Uterus (tissue), 4 donors: ENCODE results near the gene KCNMB1. TPM values are rescaled to one million over a fixed set of nuclear protein-coding genes. Genes with fewer than 3 reads are reported as not detected.

ENCODE experiments used
- DNase-seq, 2 donors: peaks; one replicate each; pipeline ENCODE4 v3.0.0-alpha.2; 2019 to 2020
- H3K27ac ChIP-seq, 2 donors: fragments of 200-600 bp; sonication (generic); 1 replicate in 1 of 2; 2 replicates in 1 of 2; pipeline ENCODE4 v1.5.1; 2016 to 2018
- H3K27me3 ChIP-seq, 2 donors: fragments of 200-600 bp; sonication (generic); one replicate each; pipeline ENCODE4 v1.5.1; 2018 to 2019; ENCODE audit warnings: control low read depth in 1 of 2
- H3K36me3 ChIP-seq, 2 donors: fragments of 200-600 bp; sonication (generic); one replicate each; pipeline ENCODE4 v1.5.1; 2019; ENCODE audit warnings: control low read depth in 1 of 2
- H3K4me1 ChIP-seq, 2 donors: fragments of 200-600 bp; sonication (generic); one replicate each; pipeline ENCODE4 v1.5.1; 2018 to 2019; ENCODE audit warnings: control low read depth in 1 of 2
- H3K4me3 ChIP-seq, 2 donors: fragments of 200-600 bp; sonication (generic); 1 replicate in 1 of 2; 2 replicates in 1 of 2; pipeline ENCODE4 v1.5.1; 2018 to 2019; ENCODE audit warnings: mild to moderate bottlenecking in 1 of 2
- H3K9me3 ChIP-seq, 2 donors: fragments of 200-600 bp; sonication (generic); one replicate each; pipeline ENCODE4 v1.5.1; 2019; ENCODE audit warnings: control low read depth in 1 of 2
- CTCF ChIP-seq, 4 experiments: fragments of 200-600 bp in 2 of 4; fragments of 450-650 bp in 2 of 4; sonication (generic) in 2 of 4; IDR thresholded peaks; one replicate each; pipeline ENCODE4 v1.5.1; 2016 to 2019; ENCODE audit warnings: antibody characterized with exemption in 4 of 4, mild to moderate bottlenecking in 2 of 4, moderate library complexity in 1 of 4
- POLR2A ChIP-seq, 2 donors: fragments of 450-650 bp; IDR thresholded peaks; one replicate each; pipeline ENCODE4 v1.6.1; 2016; ENCODE audit warnings: antibody characterized with exemption in 2 of 2, mild to moderate bottlenecking in 1 of 2, moderate library complexity in 1 of 2
- intact Hi-C: fragments of 100-400 bp; cut with DNase I; formaldehyde crosslinking; loops from one replicate; pipeline ENCODE4 v1.15.1; 2023; ENCODE audit warnings: low total_unique reads
- total RNA-seq, 4 donors: library from RNA; depleted of rRNA in 3 of 4; stranded (reverse); fragments of >200 nt in 3 of 4; gene quantifications; one replicate each; pipeline versions ENCODE4 v1.1.0 to v1.2.4, GENCODE V29; 2014 to 2023
- donor health status: DM: yes; HTN: yes; CAD: no.

KCNMB1 gene
- total RNA-seq, 4 donors from 2014 or later: 5.7 to 42.6 (median 8.7) TPM

GRCh38 chr5:170372971-170373370 lies 16.2 kb downstream of the KCNMB1 start:
- intact Hi-C loops: no loop called here
- no peak overlapping the region for H3K4me3 ChIP-seq
- TF ChIP-seq POLR2A (IDR thresholded peaks at IDR 0.05) (no peak), CTCF (IDR thresholded peaks at IDR 0.05) (no peak)
- no peaks in the 10 kb centered on the region for H3K4me1 ChIP-seq
- no peak for DNase-seq
- no peaks in the 10 kb centered on the region for H3K27me3 ChIP-seq
- no peak overlapping the region for H3K27ac ChIP-seq
- no peaks in the 10 kb centered on the region for H3K9me3 ChIP-seq
- no peaks in the 10 kb centered on the region for H3K36me3 ChIP-seq

GRCh38 chr5:170368586-170368985 lies 20.6 kb downstream of the KCNMB1 start:
- no peak for TF ChIP-seq CTCF (IDR thresholded peaks at IDR 0.05)
- TF ChIP-seq POLR2A (IDR thresholded peaks at IDR 0.05): no peak

GRCh38 chr5:170366276-170366675 lies 22.9 kb downstream of the KCNMB1 start:
- TF ChIP-seq POLR2A (IDR thresholded peaks at IDR 0.05) (no peak), CTCF (IDR thresholded peaks at IDR 0.05) (no peak)
- intact Hi-C loops: no loop called here

More at GRCh38 chr5:170368586-170368985, 20.6 kb downstream of the KCNMB1 start:
- Histone ChIP-seq H3K4me1 (no peaks in the 10 kb centered on the region), H3K4me3 (no peak overlapping the region), H3K27me3 (no peaks in the 10 kb centered on the region), H3K36me3 (no peaks in the 10 kb centered on the region), H3K27ac (no peak overlapping the region), H3K9me3 (no peaks in the 10 kb centered on the region)
- no peak for DNase-seq
- intact Hi-C loops: no loop called here

DNA sequence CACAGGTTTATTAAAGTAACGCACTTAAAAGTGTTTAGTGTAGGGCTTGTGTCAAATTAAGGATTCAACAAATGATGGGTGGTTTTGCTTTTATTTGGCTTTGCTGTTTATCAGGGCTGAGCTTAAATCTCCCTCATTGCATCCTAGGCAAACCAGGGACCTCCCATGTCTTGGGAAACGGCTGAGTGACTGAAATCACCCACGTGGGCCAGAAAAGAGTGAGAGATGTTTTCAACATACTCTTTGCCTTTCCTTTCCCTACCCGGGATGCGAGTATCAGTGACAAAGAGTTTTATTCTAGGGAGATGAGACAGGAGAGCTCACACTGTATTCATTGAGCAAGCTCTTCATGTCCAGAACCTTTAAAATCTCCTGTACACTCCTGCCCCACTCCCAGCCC lies 23.3 kb downstream of the KCNMB1 start:
- TF ChIP-seq CTCF (IDR thresholded peaks at IDR 0.05): no peak
- no peak for TF ChIP-seq POLR2A (IDR thresholded peaks at IDR 0.05)
- Histone ChIP-seq H3K4me1 (no peaks in the 10 kb centered on the region), H3K9me3 (no peaks in the 10 kb centered on the region), H3K27me3 (no peaks in the 10 kb centered on the region), H3K27ac (no peak overlapping the region), H3K36me3 (no peaks in the 10 kb centered on the region), H3K4me3 (no peak overlapping the region)
- intact Hi-C loops: no loop called here
- no peak for DNase-seq

More at GRCh38 chr5:170366276-170366675, 22.9 kb downstream of the KCNMB1 start:
- Histone ChIP-seq H3K27me3 (no peaks in the 10 kb centered on the region), H3K4me1 (no peaks in the 10 kb centered on the region), H3K36me3 (no peaks in the 10 kb centered on the region), H3K4me3 (no peak overlapping the region), H3K27ac (no peak overlapping the region), H3K9me3 (no peaks in the 10 kb centered on the region)
- no peak for DNase-seq

DNA sequence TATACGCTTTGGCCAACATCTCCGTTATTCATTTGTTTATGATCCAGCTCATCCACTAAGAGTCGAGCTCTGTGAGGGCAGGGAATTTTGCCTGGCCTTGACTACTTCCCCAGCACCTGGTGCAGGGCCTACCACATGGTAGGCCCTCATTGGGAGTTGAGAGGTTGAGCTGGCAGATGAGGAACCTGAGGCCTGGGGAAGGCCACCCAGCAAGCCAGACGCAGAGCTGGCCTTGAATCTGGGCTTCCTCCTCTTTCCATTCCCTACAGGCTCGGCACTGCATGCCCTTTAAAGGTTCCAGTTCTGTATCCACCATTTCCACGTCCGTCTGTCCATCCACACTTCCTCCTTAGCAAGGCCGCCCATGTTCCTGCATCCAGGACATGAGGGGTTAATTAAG lies 24.2 kb downstream of the KCNMB1 start:
- TF ChIP-seq POLR2A (IDR thresholded peaks at IDR 0.05) (no peak), CTCF (IDR thresholded peaks at IDR 0.05) (no peak)
- Histone ChIP-seq H3K36me3 (no peaks in the 10 kb centered on the region), H3K4me3 (no peak overlapping the region), H3K9me3 (no peaks in the 10 kb centered on the region), H3K27ac (no peak overlapping the region), H3K4me1 (no peaks in the 10 kb centered on the region), H3K27me3 (no peaks in the 10 kb centered on the region)
- no peak for DNase-seq
- intact Hi-C loops: no loop called here
